Measurements from ENCODE around the gene C5orf15.

DNA sequence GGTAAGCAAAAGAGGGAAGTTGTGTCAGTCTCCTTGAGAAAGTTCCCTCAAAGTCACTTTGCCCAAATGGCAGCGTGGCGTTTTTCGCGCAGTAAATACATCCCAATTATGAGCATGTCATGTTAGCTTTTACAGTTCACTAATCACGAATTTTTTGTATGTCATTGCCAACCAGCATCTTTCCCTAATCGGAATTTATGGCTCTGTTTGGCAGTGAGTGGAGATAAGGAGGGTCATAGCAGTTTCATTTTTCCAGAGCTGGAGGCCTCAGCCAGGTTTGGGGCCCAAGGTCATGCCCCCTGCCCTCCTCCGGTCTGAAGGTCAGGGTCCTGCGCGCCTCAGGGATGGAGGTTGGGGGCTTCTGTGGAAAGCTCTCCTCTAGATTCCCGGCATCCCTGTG lies 50.1 kb downstream of the C5orf15 start:
- TF ChIP-seq POLR2AphosphoS5 (IDR thresholded peaks at IDR 0.05) (no peak), POLR2A (IDR thresholded peaks at IDR 0.05) (no peak), EP300 (IDR thresholded peaks at IDR 0.05; ENCODE audit: low read depth) (no peak)
- TF ChIP-seq, protein P1, sequence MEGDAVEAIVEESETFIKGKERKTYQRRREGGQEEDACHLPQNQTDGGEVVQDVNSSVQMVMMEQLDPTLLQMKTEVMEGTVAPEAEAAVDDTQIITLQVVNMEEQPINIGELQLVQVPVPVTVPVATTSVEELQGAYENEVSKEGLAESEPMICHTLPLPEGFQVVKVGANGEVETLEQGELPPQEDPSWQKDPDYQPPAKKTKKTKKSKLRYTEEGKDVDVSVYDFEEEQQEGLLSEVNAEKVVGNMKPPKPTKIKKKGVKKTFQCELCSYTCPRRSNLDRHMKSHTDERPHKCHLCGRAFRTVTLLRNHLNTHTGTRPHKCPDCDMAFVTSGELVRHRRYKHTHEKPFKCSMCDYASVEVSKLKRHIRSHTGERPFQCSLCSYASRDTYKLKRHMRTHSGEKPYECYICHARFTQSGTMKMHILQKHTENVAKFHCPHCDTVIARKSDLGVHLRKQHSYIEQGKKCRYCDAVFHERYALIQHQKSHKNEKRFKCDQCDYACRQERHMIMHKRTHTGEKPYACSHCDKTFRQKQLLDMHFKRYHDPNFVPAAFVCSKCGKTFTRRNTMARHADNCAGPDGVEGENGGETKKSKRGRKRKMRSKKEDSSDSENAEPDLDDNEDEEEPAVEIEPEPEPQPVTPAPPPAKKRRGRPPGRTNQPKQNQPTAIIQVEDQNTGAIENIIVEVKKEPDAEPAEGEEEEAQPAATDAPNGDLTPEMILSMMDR (IDR thresholded peaks at IDR 0.05): no peak

Measured in transverse colon (tissue), 4 donors.